IMR-90 (cell line): ENCODE measurements around the gene MAP3K19.

ENCODE experiments used
- CTCF ChIP-seq: conservative IDR thresholded peaks from 2 replicates; pipeline ENCODE4 v1.5.1; 2012; ENCODE audit warnings: mild to moderate bottlenecking, low read depth, low read length, improper control_type of control experiment
- POLR2A ChIP-seq: IDR thresholded peaks from 2 replicates; pipeline ENCODE4 v1.6.1; 2012; ENCODE audit warnings: mild to moderate bottlenecking, low read depth, low read length
- RFX5 ChIP-seq: IDR thresholded peaks from 2 replicates; pipeline ENCODE4 v1.8.0; 2012; ENCODE audit warnings: low read depth, mild to moderate bottlenecking, low read length, moderate library complexity

- TF ChIP-seq CTCF = no peak
- TF ChIP-seq POLR2A = no peak
- TF ChIP-seq RFX5 = no peak
Measured at GRCh38 chr2:135005753-135006152, 41.5 kb downstream of the MAP3K19 start.
